Prostate gland (tissue), 2 donors: ENCODE data around the gene MAGEA6. TPM values are rescaled to one million over a fixed set of nuclear protein-coding genes. Genes with fewer than 3 reads are reported as not detected.
"Not testable (repeated sequence)": the region's sequence is repeated elsewhere in the genome, so short reads cannot be mapped to it uniquely, and the experiment has no call there.

ENCODE experiments used
- DNase-seq: peaks from one replicate; pipeline ENCODE4 v3.0.0-alpha.2; 2019; ENCODE audit warnings: low spot score
- H3K27ac ChIP-seq, 2 donors: fragments of 200-600 bp; sonication (generic); 2 replicates each; pipeline ENCODE4 v1.5.1; 2017 to 2019
- H3K27me3 ChIP-seq: fragments of 200-600 bp; sonication (generic); replicated peaks from 2 replicates; pipeline ENCODE4 v1.5.1; 2019; ENCODE audit not compliant: insufficient read depth
- H3K36me3 ChIP-seq, 2 donors: fragments of 200-600 bp; sonication (generic); 1 replicate in 1 of 2; 2 replicates in 1 of 2; pipeline versions ENCODE4 v1.5.1 to v1.8.1; 2017 to 2019
- H3K4me1 ChIP-seq: fragments of 200-600 bp; sonication (generic); replicated peaks from 2 replicates; pipeline ENCODE4 v1.5.1; 2019
- H3K4me3 ChIP-seq, 2 donors: fragments of 200-600 bp; sonication (generic); 2 replicates each; pipeline ENCODE4 v1.5.1; 2017 to 2019
- H3K9me3 ChIP-seq: fragments of 200-600 bp; sonication (generic); 2 replicates; pipeline ENCODE4 v1.5.1; 2017
- CTCF ChIP-seq, 4 experiments: fragments of 200-600 bp in 2 of 4; fragments of 450-650 bp in 2 of 4; sonication (generic) in 2 of 4; IDR thresholded peaks; 1 replicate in 3 of 4; 2 replicates in 1 of 4; pipeline ENCODE4 v1.5.1; 2016 to 2019; ENCODE audit warnings: antibody characterized with exemption in 4 of 4, mild to moderate bottlenecking in 2 of 4, moderate library complexity in 2 of 4
- POLR2A ChIP-seq: fragments of 450-650 bp; IDR thresholded peaks from one replicate; pipeline ENCODE4 v1.6.1; 2016; ENCODE audit warnings: antibody characterized with exemption, mild to moderate bottlenecking
- POLR2AphosphoS5 ChIP-seq: sonication (generic); formaldehyde crosslinking; IDR thresholded peaks from one replicate; pipeline ENCODE4 v1.6.1; 2017; ENCODE audit warnings: antibody characterized with exemption
- WGBS: methylation state at CpG from one replicate; pipeline ENCODE4 v1.1.5; 2018; 5-methylcytosine and 5-hydroxymethylcytosine counted together
- intact Hi-C: fragments of 100-400 bp; cut with DNase I; formaldehyde crosslinking; loops from one replicate; pipeline ENCODE4 v1.14.2; 2022
- total RNA-seq, 2 donors: library from RNA; depleted of rRNA; stranded (reverse); fragments of >200 nt; gene quantifications; one replicate each; pipeline ENCODE4 v1.1.0, GENCODE V29; 2016

The MAGEA6 gene
- total RNA-seq, 2 donors from 2014 or later = 5.3 TPM; not detected in 1

- DNase-seq, H3K27me3 ChIP-seq, H3K4me3 ChIP-seq, intact Hi-C loops, H3K9me3 ChIP-seq, H3K36me3 ChIP-seq, H3K4me1 ChIP-seq, H3K27ac ChIP-seq: not testable (repeated sequence)
- WGBS = no CpG with 5 or more reads among the region's 2 CpGs
These were observed 10.6 kb downstream of the MAGEA6 start, which contains the start of gene CSAG3 for GRCh38 chrX:152758918-152759317. Gene CSAG3, plus strand, starts transcription at chrX:152759218.

GRCh38 chrX:152754871-152755270 lies 14.6 kb downstream of the MAGEA6 start:
- H3K9me3 ChIP-seq, H3K4me3 ChIP-seq, H3K4me1 ChIP-seq, H3K36me3 ChIP-seq, H3K27ac ChIP-seq, intact Hi-C loops, DNase-seq, H3K27me3 ChIP-seq: not testable (repeated sequence)
- WGBS = no CpG with 5 or more reads among the region's 5 CpGs

GRCh38 chrX:152753686-152754650 lies 15.5 kb downstream of the MAGEA6 start, which contains the start of gene MAGEA2:
Gene MAGEA2, minus strand, starts transcription at chrX:152753842. Its CDS starts 2,479 bp downstream, at chrX:152751363.
- H3K27ac ChIP-seq, H3K9me3 ChIP-seq, H3K4me3 ChIP-seq, H3K36me3 ChIP-seq, intact Hi-C loops, H3K27me3 ChIP-seq, DNase-seq, H3K4me1 ChIP-seq: not testable (repeated sequence)
- no CpG with 5 or more reads among the region's 35 CpGs for WGBS

GRCh38 chrX:152738560-152738959 lies 30.9 kb downstream of the MAGEA6 start:
- no peak for TF ChIP-seq POLR2AphosphoS5
- no peak for TF ChIP-seq POLR2A
- TF ChIP-seq CTCF (IDR thresholded peaks at IDR 0.05) = no peak
- H3K27ac ChIP-seq = no peak overlapping the region
- H3K4me3 ChIP-seq = no peak overlapping the region
- 98% methylated on average over 5 of the region's 5 CpGs for WGBS
- no peaks in the 10 kb centered on the region for H3K9me3 ChIP-seq
- DNase-seq = no peak
- no peaks in the 10 kb centered on the region for H3K27me3 ChIP-seq
- no peaks in the 10 kb centered on the region for H3K4me1 ChIP-seq
- intact Hi-C loops = no loop called here
- no peaks in the 10 kb centered on the region for H3K36me3 ChIP-seq

GRCh38 chrX:152736528-152736927 lies 33.0 kb downstream of the MAGEA6 start:
- DNase-seq, H3K36me3 ChIP-seq, H3K9me3 ChIP-seq, H3K27ac ChIP-seq, H3K4me3 ChIP-seq, intact Hi-C loops, H3K4me1 ChIP-seq, H3K27me3 ChIP-seq: not testable (repeated sequence)
- WGBS = 86% methylated on average over 5 of the region's 12 CpGs

GRCh38 chrX:152735860-152736511 lies 33.5 kb downstream of the MAGEA6 start:
- no peaks in the 10 kb centered on the region for H3K36me3 ChIP-seq
- intact Hi-C loops = no loop called here
- DNase-seq = no peak
- H3K4me3 ChIP-seq = no peak overlapping the region
- no peak for TF ChIP-seq CTCF (IDR thresholded peaks at IDR 0.05)
- TF ChIP-seq POLR2A = no peak
- TF ChIP-seq POLR2AphosphoS5 = no peak
- H3K9me3 ChIP-seq = no peaks in the 10 kb centered on the region
- H3K4me1 ChIP-seq = no peaks in the 10 kb centered on the region
- no peaks in the 10 kb centered on the region for H3K27me3 ChIP-seq
- H3K27ac ChIP-seq = no peak overlapping the region
- 96% methylated on average over 6 of the region's 12 CpGs for WGBS
